Spleen (tissue), 7 donors: ENCODE data around the gene STRIT1.

Experiments used
- POLR2A ChIP-seq, 3 donors: fragments of 450-650 bp; IDR thresholded peaks; one replicate each; pipeline ENCODE4 v1.5.1; 2017; ENCODE audit warnings: antibody characterized with exemption in 3 of 3, mild to moderate bottlenecking in 1 of 3
- TF ChIP-seq, protein P1 (sequence below), 11 experiments: fragments of 200-600 bp in 7 of 11; fragments of 450-650 bp in 4 of 11; sonication (generic) in 4 of 11; IDR thresholded peaks in 8 of 11; conservative IDR thresholded peaks in 3 of 11; 1 replicate in 7 of 11; 2 replicates in 4 of 11; pipeline versions ENCODE4 v1.4.0 to v1.8.0; 2016 to 2021; ENCODE audit warnings: antibody characterized with exemption in 11 of 11, inconsistent platforms in 4 of 11, mild to moderate bottlenecking in 1 of 11
- donor health status: DM: no; HTN: no; CAD: no; lungs with moderate emphysema.
- donor health status: DM: no; HTN: no; CAD: no.
- donor health status: DM: no; HTN: no; CAD: no.

DNA sequence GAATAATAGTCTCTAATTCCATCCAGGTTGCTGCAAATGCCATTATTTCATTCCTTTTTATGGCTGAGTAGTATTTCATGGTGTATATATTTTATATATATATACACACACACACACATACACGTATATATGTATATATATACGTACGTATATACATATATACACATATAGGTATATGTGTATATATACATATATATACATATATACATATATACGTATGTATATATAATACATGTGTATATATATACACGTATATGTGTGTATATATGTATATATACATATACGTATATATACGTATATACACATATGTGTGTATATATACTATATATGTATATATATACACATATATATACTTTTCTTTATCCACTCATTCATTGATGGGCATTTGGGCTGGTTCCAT lies 13.7 kb upstream of the STRIT1 start:
- TF ChIP-seq POLR2A (IDR thresholded peaks at IDR 0.05): no peak
- TF ChIP-seq, protein P1, sequence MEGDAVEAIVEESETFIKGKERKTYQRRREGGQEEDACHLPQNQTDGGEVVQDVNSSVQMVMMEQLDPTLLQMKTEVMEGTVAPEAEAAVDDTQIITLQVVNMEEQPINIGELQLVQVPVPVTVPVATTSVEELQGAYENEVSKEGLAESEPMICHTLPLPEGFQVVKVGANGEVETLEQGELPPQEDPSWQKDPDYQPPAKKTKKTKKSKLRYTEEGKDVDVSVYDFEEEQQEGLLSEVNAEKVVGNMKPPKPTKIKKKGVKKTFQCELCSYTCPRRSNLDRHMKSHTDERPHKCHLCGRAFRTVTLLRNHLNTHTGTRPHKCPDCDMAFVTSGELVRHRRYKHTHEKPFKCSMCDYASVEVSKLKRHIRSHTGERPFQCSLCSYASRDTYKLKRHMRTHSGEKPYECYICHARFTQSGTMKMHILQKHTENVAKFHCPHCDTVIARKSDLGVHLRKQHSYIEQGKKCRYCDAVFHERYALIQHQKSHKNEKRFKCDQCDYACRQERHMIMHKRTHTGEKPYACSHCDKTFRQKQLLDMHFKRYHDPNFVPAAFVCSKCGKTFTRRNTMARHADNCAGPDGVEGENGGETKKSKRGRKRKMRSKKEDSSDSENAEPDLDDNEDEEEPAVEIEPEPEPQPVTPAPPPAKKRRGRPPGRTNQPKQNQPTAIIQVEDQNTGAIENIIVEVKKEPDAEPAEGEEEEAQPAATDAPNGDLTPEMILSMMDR (IDR thresholded peaks at IDR 0.05 in 8 of 11, conservative IDR thresholded peaks at IDR 0.05 in 3 of 11): no peak
